Testis (tissue), 3 donors: ENCODE results near the gene PDGFC. TPM values are rescaled to one million over a fixed set of nuclear protein-coding genes. Genes with fewer than 3 reads are reported as not detected.

Experiments used
- DNase-seq: peaks from one replicate; pipeline ENCODE4 v3.0.0-alpha.2; 2019
- H3K27ac ChIP-seq, 2 donors: fragments of 200-600 bp; sonication (generic); one replicate each; pipeline ENCODE4 v1.5.1; 2019
- H3K27me3 ChIP-seq: fragments of 200-600 bp; sonication (generic); one replicate; pipeline ENCODE4 v1.5.1; 2019
- H3K36me3 ChIP-seq: fragments of 200-600 bp; sonication (generic); one replicate; pipeline ENCODE4 v1.5.1; 2017; ENCODE audit warnings: low read depth; ENCODE audit errors: missing control alignments
- H3K4me1 ChIP-seq: fragments of 200-600 bp; sonication (generic); one replicate; pipeline ENCODE4 v1.5.1; 2019
- H3K4me3 ChIP-seq, 2 donors: fragments of 200-600 bp; sonication (generic); one replicate each; pipeline ENCODE4 v1.5.1; 2017 to 2019
- H3K9me3 ChIP-seq: fragments of 200-600 bp; sonication (generic); one replicate; pipeline ENCODE4 v1.5.1; 2017
- POLR2A ChIP-seq: fragments of 450-650 bp; IDR thresholded peaks from one replicate; pipeline ENCODE4 v1.6.1; 2017; ENCODE audit warnings: antibody characterized with exemption, mild to moderate bottlenecking, moderate library complexity
- WGBS, 2 donors: methylation state at CpG; one replicate each; pipeline ENCODE4 v1.1.5; 2018; 5-methylcytosine and 5-hydroxymethylcytosine counted together
- intact Hi-C: fragments of 100-400 bp; cut with DNase I; formaldehyde crosslinking; loops from one replicate; pipeline ENCODE4 v1.15.1; 2023; ENCODE audit warnings: low total_unique reads
- polyA plus RNA-seq: library from polyadenylated mRNA; stranded (reverse); fragments of 350-450 nt; fragmentation: Illumina TruSeq; extraction: RNeasy Lipid Tissue Mini Kit (QIAGEN cat#74804); gene quantifications from one replicate; pipeline ENCODE4 v1.2.3, GENCODE V29; 2014; ENCODE audit warnings: low read depth, low replicate concordance; ENCODE audit not compliant: insufficient read depth
- total RNA-seq, 2 donors: library from RNA; depleted of rRNA; stranded (reverse); fragments of >200 nt; gene quantifications; one replicate each; pipeline ENCODE4 v1.2.3, GENCODE V29; 2016
- TF ChIP-seq, protein P1 (sequence below), 3 experiments: fragments of 450-650 bp in 2 of 3; fragments of 200-600 bp in 1 of 3; sonication (generic) in 1 of 3; IDR thresholded peaks; one replicate each; pipeline ENCODE4 v1.5.1; 2016 to 2019; ENCODE audit warnings: antibody characterized with exemption in 3 of 3, mild to moderate bottlenecking in 2 of 3, moderate library complexity in 1 of 3

Gene PDGFC
- total and polyA plus RNA-seq, 3 donors from 2014 or later, result 7.8 to 13.8 (median 9.4) TPM

DNA sequence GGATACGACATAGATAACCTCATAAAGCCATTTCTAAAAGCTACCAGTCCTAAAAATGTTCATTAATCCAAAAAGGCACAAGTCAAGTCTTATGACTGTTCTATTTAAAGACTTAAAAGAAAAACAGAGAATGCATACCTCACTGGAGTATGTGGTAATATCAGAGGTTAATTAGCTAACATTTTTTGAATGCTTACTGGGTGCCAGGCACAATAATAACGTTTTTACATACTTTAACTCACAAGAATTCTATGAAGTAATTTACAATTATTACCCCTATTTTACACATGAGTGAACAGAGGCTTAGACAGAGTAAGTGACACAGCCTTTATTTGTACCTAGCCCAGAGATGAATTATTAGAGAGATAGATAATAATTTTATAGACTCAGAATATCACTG is 207.5 kb downstream of the PDGFC start:
- H3K27ac ChIP-seq, result peak overlapping the region in 1 of 2 donors; percentile 33
- H3K4me1 ChIP-seq, result peaks cover 7% of the 10 kb centered on the region
- intact Hi-C loops, result no loop called here
- no peaks in the 10 kb centered on the region for H3K27me3 ChIP-seq
- no peak overlapping the region for H3K4me3 ChIP-seq
- H3K36me3 ChIP-seq, result no peaks in the 10 kb centered on the region
- 37 to 46% methylated on average over 2 of the region's 2 CpGs for WGBS, 2 donors
- no peak for TF ChIP-seq POLR2A
- TF ChIP-seq, protein P1, sequence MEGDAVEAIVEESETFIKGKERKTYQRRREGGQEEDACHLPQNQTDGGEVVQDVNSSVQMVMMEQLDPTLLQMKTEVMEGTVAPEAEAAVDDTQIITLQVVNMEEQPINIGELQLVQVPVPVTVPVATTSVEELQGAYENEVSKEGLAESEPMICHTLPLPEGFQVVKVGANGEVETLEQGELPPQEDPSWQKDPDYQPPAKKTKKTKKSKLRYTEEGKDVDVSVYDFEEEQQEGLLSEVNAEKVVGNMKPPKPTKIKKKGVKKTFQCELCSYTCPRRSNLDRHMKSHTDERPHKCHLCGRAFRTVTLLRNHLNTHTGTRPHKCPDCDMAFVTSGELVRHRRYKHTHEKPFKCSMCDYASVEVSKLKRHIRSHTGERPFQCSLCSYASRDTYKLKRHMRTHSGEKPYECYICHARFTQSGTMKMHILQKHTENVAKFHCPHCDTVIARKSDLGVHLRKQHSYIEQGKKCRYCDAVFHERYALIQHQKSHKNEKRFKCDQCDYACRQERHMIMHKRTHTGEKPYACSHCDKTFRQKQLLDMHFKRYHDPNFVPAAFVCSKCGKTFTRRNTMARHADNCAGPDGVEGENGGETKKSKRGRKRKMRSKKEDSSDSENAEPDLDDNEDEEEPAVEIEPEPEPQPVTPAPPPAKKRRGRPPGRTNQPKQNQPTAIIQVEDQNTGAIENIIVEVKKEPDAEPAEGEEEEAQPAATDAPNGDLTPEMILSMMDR (IDR thresholded peaks at IDR 0.05), result no peak
- no peak for DNase-seq
- no peaks in the 10 kb centered on the region for H3K9me3 ChIP-seq

DNA sequence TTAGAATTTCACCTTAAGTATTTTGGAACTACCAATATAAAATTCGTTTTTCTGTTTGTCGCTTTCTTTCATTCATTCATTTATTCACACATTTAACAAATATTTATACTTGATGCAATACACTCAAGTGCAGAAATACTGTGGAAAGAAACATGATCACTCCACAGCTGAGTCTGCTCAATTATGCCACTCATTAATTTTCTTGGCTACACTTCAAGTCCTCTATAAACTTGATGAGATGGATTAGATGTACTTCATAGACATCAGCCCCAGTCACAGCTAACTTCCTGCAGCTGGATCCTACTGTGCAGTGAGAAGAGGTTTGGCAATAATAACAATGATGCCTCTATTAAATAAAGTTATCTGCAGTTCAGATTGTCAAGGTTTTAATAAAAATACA is 208.1 kb downstream of the PDGFC start:
- no peaks in the 10 kb centered on the region for H3K36me3 ChIP-seq
- H3K4me1 ChIP-seq, result peaks cover 7% of the 10 kb centered on the region
- intact Hi-C loops, result no loop called here
- H3K27ac ChIP-seq, result no peak overlapping the region
- no peaks in the 10 kb centered on the region for H3K27me3 ChIP-seq
- no peak for DNase-seq
- no peaks in the 10 kb centered on the region for H3K9me3 ChIP-seq
- TF ChIP-seq POLR2A, result no peak
- TF ChIP-seq, protein P1 (IDR thresholded peaks at IDR 0.05), result no peak
- WGBS, 2 donors, result 47 to 82% methylated on average over 2 of the region's 2 CpGs
- H3K4me3 ChIP-seq, result no peak overlapping the region

DNA sequence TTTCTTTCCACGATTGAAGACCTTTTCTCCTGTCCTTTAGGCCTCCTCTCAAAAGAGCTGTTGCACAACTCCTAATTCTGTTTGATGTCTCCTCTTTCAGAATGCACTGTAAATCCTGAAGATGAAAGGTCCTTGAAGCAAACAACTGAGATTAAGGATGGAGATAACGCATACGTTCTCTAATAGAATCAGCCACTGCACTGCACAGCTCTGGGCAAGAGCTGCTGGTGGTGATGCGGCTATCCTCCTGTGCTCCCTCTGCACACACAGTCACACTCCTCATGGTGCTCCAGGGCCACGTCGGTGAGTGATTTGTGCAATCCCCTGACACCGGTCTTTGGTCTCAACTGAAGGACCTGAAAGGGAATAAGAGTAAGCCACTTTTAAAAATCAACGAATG is 208.7 kb downstream of the PDGFC start:
- WGBS, 2 donors, result 81 to 85% methylated on average over 8 of the region's 8 CpGs
- DNase-seq, result no peak
- Histone ChIP-seq H3K27me3 (no peaks in the 10 kb centered on the region), H3K36me3 (no peaks in the 10 kb centered on the region), H3K4me1 (peaks cover 7% of the 10 kb centered on the region), H3K4me3 (no peak overlapping the region), H3K27ac (no peak overlapping the region), H3K9me3 (no peaks in the 10 kb centered on the region)
- intact Hi-C loops, result no loop called here
- no peak for TF ChIP-seq POLR2A
- TF ChIP-seq, protein P1 (IDR thresholded peaks at IDR 0.05), result no peak

DNA sequence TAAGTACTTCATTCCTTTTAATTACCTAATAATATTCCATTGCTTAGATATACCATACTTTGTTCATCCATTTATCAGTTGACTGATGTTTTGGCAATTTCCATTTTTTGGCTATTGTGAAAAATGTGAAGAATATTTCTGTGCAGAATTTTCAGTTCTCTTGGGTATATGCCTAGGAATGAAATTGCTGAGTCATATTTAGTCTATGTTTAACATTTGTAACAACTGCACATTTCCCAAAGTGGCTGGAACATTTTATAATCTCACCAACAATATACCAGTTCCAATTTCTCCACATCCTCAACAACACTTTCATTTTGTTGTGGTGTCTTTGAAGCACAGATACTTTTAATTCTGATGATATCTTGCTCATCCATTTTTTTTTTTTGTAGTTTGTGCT is 215.5 kb downstream of the PDGFC start:
- no peak overlapping the region for H3K27ac ChIP-seq
- no peaks in the 10 kb centered on the region for H3K4me1 ChIP-seq
- no peak overlapping the region for H3K4me3 ChIP-seq
- no peaks in the 10 kb centered on the region for H3K9me3 ChIP-seq
- no peaks in the 10 kb centered on the region for H3K36me3 ChIP-seq
- TF ChIP-seq, protein P1 (IDR thresholded peaks at IDR 0.05), result no peak
- TF ChIP-seq POLR2A, result no peak
- intact Hi-C loops, result no loop called here
- no peak for DNase-seq
- no peaks in the 10 kb centered on the region for H3K27me3 ChIP-seq

DNA sequence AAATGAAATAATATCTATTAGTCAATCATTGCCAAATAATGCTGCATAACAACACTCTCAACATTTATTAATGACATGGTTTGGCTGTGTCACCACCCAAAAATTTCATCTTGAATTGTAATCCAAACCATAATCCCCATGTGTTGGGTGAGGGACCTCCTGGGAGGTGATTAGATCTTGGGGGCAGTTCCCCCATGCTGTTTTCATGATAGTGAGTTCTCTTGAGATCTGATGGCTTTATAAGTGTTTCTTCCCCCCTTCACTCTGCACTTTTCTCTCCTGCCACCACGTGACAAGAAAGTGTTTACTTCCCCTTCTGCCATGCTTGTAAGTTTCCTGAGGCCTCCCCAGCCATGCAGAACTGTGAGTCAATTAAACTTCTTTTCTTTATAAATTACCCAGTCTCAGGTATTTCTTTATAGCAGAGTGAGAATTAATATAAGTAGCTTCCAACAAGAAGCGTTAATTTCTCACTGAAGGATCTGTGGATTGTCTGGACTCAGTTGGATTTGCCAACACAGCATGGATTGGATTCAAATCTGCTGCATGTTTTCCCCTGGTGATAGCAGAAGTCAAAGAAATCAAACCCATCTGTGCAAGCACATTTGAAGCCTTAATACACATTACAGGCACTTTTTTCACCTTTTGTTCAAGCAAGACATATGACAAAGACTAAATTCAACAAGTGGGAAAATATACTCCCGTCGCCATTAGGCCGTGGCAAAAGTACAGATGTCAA is 216.6 kb downstream of the PDGFC start:
- no peak overlapping the region for H3K27ac ChIP-seq
- no peak for TF ChIP-seq POLR2A
- TF ChIP-seq, protein P1 (IDR thresholded peaks at IDR 0.05), result no peak
- intact Hi-C loops, result no loop called here
- no peak overlapping the region for H3K4me3 ChIP-seq
- H3K36me3 ChIP-seq, result no peaks in the 10 kb centered on the region
- no peaks in the 10 kb centered on the region for H3K27me3 ChIP-seq
- H3K4me1 ChIP-seq, result no peaks in the 10 kb centered on the region
- WGBS, 2 donors, result 60 to 72% methylated on average over 5 of the region's 5 CpGs
- H3K9me3 ChIP-seq, result no peaks in the 10 kb centered on the region
- DNase-seq, result no peak
